ENCODE results near the gene PSMA8. TPM values are rescaled to one million over a fixed set of nuclear protein-coding genes. Genes with fewer than 3 reads are reported as not detected.
"Not testable (repeated sequence)": the region's sequence is repeated elsewhere in the genome, so short reads cannot be mapped to it uniquely, and the experiment has no call there.

PSMA8 gene
- total RNA-seq, 1 experiment from 2014 or later: not detected

DNA sequence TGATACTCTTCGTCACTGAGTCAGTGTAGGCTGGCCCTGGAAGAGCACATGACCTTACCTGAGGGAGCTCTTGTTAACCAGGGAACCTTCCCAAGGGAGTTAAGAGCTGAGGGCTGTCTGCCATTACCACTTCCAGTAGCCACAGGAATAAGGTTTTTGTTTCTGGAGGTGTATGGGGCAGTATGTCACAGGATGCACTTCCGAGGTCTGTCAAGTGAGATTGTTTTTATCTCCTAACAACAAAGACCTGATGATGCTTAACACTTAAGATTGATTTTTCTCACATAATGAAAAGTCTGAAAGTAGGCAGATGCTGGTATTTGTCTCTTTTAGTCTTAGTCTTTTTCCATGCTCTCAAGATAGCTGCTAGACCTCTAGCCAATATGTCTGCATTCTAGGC is 41.8 kb downstream of the PSMA8 start:
- DNase-seq (ENCODE audit: low spot score): no peak

DNA sequence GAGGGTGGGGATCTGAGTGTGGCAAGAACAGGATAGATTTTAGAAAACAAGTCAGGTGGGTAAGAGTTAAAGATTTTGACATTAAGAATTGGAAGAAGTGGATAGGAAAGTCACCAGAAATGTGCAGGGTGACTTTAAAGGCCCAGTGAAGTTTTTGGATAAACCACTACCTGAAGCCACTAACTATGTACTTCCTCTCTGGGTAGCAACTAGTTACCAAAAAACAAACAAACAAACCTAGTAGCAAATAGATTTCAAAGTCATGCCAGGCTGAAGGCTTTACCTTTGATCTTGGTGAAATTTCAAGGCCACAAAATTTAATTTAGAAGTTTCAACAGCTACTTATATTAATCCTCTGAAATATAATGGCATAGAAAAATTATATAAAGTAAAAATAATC is 42.5 kb downstream of the PSMA8 start:
- DNase-seq (ENCODE audit: low spot score): no peak

DNA sequence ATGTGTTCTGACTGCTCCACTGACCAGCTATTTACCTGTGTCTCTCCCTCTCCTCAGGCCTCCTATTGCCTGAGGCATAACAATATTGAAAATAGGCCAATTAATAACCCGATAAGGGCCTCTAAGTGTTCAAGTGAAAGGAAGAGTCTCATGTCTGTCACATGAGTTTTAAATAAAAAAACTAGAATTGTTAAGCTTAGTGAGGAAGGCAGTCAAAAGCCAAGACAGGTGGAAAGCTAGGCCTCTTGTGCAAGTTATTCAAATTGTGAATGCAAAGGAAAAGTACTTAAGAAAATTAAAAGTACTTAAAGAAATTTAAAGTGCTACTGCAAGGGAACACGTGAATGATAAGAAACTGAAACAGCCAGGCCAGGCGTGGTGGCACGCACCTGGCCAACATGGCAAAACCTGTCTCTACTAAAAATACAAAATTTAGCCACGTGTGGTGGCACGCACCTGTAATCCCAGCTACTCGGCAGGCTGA is 47.7 kb downstream of the PSMA8 start:
- DNase-seq (ENCODE audit: low spot score): no peak

DNA sequence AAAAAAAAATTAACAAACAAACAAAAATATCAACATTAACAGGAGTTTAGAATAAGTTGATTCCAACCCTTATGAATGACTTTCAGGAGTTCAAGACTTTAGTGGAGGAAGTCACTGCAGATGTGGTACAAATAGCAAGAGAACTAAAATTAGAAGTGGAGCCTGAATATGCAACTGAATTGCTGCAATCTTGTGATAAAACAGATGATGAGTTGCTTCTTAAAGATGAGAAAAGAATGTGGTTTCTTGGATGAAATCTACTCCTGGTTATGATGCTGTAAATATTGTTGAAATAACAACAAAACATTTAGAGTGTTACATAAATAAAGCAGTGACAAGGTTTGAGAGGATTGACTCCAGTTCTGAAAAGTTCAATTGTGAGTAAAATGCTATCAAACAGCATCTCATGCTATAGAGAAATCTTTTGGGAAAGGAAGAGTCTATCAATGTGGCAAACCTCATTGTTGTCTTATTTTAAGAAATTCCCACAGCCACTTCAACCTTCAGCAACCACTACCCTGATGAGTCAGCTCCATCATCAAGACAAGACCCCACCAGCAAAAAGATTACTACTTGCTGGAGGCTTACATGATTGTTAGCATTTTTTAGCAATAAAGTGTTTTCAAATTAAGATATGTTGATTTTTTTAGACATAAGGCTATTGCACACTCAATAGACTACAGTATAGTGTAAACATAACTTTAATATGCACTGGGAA is 49.9 kb downstream of the PSMA8 start:
- DNase-seq (ENCODE audit: low spot score): peak; percentile 29

DNA sequence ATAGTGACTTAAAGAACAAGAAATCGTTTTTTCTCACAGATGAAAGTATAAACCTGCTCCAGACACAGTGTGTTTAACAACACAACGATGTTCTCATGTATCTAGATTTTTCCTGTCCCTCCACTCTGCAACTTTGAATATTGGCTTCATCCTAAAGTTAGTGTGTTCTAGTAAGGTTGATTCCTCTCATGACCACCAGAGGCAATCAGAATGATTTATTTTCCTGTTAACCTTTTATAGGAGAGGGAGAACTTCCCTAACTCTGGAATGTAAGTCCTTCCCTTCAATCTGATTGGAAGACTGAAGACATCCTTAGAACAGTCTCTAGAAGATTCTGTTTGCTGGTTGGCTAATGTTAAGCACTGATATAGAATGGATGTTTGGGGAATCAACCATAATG is 51.6 kb downstream of the PSMA8 start:
- DNase-seq (ENCODE audit: low spot score): peak; percentile 42

DNA sequence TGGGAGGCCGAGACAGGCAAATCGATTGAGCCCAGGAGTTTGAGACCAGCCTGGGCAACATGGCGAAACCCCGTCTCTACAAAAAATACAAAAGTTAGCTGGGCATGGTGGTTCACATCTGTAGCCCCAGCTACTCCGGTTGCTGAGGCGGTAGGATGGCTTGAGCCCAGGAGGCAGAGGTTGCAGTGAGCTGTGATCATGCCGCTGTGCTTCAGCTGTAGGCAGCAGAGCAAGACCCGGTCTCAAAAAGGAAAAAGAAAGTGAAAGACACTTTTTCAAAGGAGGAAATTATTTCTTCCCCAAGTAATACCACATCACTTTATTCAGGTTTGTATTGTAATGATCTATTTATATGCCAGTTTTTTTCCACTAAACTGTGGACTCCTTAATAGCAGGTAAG is 56.8 kb downstream of the PSMA8 start:
- DNase-seq (ENCODE audit: low spot score): no peak

DNA sequence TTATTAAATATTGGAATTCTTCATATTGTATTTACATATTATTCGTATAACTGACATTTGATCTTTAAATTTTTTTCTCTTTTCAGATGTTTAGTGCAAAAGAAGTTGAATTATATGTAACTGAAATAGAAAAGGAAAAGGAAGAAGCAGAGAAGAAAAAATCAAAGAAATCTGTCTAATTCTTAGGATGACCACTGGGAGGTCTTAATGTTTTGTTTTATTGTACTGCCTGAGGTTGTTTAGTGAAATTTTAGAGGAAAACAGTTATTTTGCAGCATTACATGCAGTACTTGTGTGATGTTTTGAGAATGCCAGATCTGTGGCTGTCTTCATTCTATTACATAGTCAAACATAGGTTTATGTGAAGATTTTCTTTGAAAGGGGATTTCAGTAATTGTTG is 58.6 kb downstream of the PSMA8 start:
- DNase-seq (ENCODE audit: low spot score): no peak

DNA sequence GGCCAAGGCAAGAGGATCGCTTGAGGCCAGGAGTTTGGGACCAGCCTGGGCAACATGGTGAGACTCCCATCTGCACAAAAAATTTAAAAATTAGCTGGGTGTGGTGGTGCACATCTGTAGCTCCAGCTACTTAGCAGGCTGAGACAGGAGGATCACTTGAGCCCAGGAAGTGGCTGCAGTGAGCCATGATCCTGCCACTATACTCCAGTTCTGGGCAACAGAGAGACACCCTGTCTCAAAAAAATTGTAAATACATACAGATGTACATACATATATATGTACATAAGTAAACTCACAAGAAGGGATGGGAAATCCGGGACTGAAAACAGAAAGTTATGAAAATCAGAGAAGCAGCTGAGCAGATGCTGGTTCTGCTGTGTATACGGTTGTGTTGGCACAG is 62.9 kb downstream of the PSMA8 start:
- no peak for DNase-seq (ENCODE audit: low spot score)

DNA sequence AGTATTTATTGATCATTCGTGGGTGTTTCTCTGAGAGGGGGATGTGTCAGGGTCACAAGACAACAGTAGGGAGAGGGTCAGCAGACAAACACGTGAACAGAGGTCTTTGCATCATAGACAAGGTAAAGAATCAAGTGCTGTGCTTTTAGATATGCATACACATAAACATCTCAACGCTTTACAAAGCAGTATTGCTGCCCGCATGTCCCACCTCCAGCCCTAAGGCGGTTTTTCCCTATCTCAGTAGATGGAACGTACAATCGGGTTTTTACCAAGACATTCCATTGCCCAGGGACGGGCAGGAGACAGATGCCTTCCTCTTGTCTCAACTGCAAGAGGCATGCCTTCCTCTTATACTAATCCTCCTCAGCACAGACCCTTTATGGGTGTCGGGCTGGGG is 68.3 kb downstream of the PSMA8 start:
- DNase-seq (ENCODE audit: low spot score): not testable (repeated sequence)

DNA sequence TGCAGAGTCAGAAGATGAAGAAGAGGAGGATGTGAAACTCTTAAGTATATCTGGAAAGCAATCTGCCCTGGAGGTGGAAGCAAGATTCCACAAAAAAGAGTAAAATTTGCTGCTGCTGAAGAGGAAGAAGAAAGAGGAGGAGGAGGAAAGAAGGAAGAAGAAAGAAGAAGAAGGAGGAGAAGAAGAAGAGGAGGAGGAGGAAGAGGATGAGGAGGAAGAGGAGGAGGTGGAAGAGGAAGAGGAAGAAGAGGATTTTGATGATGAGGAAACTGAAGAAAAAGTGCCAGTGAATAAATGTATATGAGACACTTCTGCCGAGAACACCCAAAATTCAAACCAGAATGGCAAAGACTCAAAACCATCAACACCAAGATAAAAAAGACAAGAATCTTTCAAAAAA is 71.6 kb downstream of the PSMA8 start:
- DNase-seq (ENCODE audit: low spot score): no peak

DNA sequence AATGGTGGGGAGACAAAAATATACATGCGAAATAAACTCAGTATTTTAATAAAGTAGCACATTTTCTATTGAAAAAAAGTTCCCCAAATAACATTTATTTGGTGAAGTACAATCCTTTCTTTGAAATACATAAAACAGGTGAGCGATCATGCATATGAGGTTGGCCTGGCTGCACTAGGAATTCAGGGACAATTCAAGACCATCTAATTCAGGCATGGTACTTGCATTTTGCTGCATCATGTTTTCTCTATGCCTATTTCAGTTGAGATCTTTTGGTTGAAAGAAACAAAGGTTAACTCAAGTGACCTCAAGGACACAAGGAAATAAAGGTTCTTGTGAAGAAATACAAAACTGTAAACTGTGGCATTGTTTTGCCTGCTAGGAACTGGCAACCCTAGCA is 72.8 kb downstream of the PSMA8 start:
- DNase-seq (ENCODE audit: low spot score): no peak

DNA sequence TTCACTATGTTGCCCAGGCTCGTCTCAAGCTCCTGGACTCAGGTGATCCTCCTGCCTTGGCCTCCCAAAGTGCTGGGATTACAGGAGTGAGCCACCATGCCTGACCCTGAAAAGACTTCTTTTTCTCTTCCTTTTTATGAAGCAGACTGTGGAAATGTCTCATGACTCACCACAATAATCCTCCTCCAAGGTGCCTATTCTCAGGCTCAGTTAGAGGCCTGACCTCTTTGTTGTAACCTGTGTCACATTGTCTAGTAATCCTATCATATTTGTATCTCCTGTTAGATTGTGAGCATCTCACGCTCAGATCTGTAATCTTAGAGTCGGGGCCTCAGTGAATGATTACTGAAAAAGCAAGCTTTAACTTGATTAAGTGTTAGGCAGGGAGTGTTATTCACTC is 74.3 kb downstream of the PSMA8 start:
- DNase-seq (ENCODE audit: low spot score): no peak

DNA sequence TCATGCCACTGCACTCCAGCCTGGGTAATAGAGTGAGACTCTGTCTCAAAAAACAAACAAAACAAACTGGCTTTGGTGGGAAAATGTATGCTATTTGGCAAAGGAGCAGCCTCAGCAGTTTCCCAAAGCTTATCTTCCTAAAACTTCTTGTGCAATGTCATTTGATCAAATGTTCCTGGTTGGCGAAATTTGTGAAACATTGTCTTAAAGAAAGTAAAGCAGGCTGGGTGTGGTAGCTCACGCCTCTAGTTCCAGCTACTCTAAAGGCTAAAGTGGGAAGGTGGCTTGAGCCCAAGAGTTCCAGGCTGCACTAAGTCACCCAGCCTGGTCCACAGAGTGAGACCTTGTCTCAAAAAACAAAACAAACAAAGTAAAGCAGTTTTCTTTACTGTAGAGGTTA is 75.3 kb downstream of the PSMA8 start:
- no peak for DNase-seq (ENCODE audit: low spot score)

DNA sequence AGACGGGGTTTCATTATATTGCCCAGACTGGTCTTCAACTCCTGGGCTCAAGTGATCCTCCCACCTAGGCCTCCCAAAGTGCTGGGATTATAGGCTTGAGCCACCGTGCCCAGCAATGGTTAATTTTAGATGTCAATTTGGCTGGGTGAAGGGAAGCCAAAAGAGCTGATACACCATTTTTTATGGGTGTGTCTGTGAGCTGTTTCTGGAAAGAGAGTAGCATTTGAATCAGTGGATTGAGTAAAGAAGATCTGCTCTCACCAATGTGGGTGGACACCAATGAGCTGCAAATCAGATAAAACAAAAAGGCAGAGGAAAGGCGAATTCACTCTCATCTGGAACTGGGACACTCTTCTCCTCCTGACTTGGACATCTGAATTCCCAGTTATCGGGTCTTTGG is 76.5 kb downstream of the PSMA8 start:
- no peak for DNase-seq (ENCODE audit: low spot score)

DNA sequence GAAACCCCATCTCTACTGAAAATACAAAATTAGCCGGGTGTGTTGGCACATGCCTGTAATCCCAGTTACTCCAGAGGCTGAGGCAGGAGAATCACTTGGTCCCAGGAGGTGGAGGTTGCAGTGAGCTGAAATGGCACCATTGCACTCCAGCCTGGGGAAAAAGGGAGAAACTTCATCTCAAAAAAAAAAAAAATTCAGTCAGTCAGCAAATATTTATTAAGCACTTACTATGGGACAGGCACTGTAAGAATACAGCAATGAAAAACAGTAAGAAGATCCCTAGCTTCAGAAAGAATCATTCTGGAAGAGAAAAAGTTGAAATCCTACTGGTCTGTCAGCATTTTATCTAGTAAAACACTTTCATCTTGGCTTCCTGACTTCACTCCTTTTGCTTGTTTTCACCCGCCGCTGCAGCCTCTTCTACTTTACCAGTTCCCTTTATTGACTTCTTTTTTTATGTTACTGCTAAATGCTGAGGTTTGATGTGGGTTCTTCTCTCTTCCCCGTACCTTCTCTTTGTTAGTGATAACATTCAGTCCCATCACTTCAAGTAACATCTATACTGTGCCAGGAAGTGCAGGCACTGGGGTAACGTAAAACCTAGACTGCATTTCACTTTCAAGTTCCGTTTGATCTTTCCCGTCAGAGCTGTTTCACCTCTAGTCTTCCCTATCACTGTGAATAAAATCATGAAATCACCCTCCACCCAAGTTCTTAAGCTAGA is 81.7 kb downstream of the PSMA8 start:
- DNase-seq (ENCODE audit: low spot score): no peak

DNA sequence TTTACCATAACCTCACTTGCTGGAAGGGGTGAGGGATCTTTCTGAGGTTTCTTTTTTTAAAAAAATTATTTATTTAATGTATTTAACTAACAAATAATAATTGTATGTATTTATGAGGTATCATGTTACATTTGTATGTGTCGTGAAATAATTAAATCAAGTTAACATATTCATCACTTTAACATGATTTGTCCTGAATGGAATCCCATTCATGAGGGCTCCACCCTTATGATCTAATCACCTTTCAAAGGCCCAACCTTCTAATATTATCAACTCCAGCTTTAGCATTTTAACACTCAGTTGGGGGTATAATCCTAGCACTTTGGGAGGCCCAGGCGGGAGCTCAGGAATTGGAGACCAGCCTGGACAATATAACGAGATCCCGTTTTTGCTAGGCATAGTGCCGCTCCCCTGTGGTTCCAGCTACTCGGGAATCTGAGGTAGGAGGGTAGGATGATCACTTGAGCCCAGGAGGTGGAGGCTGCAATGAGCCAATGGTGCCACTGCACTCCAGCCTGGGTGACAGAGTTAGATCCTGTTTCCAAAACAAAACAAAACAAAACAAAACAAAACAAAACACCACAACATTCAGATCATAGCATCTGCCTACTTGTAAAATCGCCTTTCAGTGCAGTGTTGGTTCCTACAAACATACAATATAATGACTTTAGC is 91.5 kb downstream of the PSMA8 start:
- DNase-seq (ENCODE audit: low spot score): no peak

DNA sequence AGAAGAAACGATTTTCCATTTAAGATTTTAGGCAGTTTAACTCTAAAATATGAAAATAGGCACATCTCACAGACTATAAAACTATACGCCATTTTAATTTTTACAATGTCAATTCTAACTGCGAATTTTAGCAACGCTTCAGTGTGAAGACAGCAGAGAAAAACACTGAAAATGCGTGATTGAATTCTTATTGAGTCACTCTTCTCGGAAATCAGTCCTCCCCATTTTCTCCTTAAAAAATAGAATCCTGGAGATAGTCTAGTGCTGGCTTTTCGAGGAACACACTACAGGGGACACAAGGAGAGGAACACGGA is 92.2 kb downstream of the PSMA8 start:
- DNase-seq (ENCODE audit: low spot score): no peak

DNA sequence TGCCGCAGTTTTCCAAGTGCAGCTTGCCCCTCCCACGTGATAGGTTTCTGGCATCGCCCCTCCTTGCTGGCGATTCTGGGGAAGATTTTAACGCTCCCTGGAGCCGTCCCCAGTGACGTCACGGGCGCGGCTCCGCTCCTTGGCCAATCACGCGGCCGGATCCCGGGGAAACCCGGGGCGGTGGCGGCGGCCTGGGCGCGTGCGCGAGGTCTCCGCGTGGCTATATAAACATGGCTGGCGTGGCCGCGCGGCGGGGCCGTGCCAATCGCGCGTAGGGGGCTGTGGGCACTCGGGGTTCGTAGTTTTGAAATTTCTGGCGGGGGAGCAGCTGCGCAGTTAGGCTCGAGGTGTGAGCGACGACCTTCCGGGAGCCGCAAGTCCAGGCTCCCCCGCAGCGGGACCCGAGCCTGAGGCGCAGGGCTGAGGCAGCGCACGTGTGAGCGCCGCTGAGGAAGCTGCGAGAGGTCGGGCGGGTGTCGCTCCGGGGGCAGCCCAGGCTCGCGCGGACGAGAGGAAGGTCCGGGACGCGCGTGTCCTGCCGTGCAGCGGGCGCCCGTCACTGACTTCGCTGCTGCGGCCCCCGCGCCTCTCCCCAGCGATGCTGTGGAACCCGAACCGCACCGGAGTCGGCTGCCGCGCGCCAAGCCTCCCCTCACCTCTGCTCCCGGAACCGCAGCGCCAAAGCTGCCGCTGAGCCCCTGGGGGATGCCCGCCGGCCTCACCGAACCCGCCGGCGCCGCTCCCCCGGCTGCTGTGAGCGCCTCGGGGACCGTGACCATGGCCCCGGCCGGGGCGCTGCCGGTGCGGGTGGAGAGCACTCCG is 92.8 kb downstream of the PSMA8 start, which contains the start of gene TAF4B:
TAF4B (plus strand) TSS at position 217 of the 822 bp plus-strand sequence; CDS start at position 706, 489 bp downstream.
- DNase-seq (ENCODE audit: low spot score): peak; percentile 91

DNA sequence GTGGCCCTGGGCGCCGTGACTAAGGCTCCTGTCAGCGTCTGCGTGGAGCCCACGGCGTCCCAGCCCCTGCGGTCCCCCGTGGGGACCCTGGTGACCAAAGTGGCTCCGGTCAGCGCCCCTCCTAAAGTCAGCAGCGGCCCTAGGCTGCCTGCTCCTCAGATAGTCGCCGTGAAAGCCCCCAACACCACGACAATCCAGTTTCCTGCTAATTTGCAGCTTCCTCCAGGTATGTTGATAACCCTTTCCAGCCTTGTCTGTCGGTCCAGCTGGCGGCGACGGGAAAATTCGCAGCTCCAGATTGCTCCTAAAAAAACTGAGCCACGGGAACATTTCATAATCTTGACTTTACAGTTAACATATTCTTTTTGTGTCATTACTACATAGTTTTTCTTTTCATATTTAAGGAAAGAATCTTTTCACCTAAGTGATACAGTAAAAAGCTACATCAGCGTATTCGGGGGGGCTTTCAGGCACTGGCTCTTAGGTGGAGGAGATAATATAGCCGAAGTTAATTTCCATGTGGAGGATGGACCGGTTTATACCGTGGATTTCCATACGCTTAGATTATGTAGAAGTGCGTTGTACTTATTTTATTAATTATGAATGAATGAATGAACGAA is 93.5 kb downstream of the PSMA8 start:
- no peak for DNase-seq (ENCODE audit: low spot score)

DNA sequence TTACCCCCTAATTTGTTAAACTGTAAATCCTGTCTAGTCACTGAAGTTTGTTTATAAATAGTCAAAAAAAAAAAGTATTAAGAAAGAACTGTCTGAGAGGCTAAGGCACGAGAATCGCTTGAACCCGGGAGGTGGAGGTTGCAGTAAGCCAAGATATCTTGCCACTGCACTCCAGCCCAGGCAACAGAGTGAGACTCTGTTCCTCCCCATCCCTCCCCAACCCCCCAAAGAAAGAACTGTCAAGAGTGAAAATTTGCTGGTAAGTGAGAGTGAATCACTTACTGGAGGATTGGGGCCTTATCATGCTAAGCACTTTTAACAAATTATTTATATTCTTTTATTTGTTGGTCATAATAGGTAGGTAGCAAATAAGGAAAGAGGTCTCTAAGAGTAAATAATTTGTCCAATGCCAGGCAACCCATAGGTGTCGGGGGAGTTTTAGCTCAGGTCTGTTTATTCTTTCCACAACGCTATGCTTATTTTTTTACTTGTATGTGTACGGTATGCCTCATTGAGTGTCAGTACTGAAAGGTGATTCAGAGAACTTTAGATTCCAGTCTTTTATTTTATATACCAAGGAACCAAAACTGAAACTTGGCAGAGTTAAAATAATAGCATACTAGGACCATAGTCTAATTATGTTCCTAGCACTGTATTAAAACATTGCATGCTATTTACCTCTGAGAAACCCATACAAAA is 95.0 kb downstream of the PSMA8 start:
- DNase-seq (ENCODE audit: low spot score): no peak

DNA sequence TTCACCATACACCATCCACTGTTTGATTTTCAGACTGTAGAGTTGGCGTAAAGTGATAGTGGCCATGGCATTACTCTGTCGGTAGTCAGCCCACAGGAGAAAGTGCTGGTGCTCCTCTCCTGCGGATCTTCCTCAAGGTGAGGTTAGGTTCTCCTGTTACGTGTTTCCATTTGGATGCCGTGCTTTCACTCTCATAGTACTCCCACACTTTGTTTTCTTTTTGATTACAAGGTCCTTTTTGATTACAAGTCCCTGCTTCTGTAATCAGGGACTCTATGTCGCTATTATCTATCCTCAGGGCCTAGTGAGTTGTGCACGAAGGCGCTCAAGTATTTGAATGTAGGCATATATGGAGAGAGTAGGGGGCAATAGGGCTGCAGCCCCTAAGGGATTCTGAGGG is 96.8 kb downstream of the PSMA8 start:
- DNase-seq (ENCODE audit: low spot score): no peak

All from H4 (cell line).